CD14-positive monocyte (primary cell): Measurements from ENCODE around the gene CBLC. TPM values are rescaled to one million over a fixed set of nuclear protein-coding genes. Genes with fewer than 3 reads are reported as not detected.

Source experiments
- DNase-seq, 3 donors: peaks; one replicate each; pipeline ENCODE4 v3.0.0-alpha.2; 2011 to 2022
- H2AFZ ChIP-seq: 2 replicates; pipeline ENCODE4 v1.6.0; 2012; ENCODE audit warnings: mild to moderate bottlenecking, low read depth, low read length, inconsistent platforms; ENCODE audit not compliant: insufficient read depth, poor library complexity, severe bottlenecking
- H3K27ac ChIP-seq, 2 donors: 1 replicate in 1 of 2; 2 replicates in 1 of 2; pipeline ENCODE4 v1.5.1; 2012 to 2013; ENCODE audit warnings: low read length in 2 of 2, control low read depth in 1 of 2, inconsistent platforms in 1 of 2, low read depth in 1 of 2, mild to moderate bottlenecking in 1 of 2
- H3K27me3 ChIP-seq, 2 donors: one replicate each; pipeline versions ENCODE4 v1.6.0 to v1.6.1; 2011 to 2013; ENCODE audit warnings: low read length in 2 of 2; ENCODE audit not compliant: control insufficient read depth in 2 of 2, insufficient read depth in 2 of 2
- H3K36me3 ChIP-seq, 2 donors: replicated peaks in 1 of 2; 1 replicate in 1 of 2; 2 replicates in 1 of 2; pipeline versions ENCODE4 v1.5.1 to v1.6.1; 2012 to 2013; ENCODE audit warnings: low read length in 2 of 2, control low read depth in 1 of 2, inconsistent platforms in 1 of 2, mild to moderate bottlenecking in 1 of 2; ENCODE audit not compliant: insufficient read depth in 2 of 2, control insufficient read depth in 1 of 2
- H3K4me1 ChIP-seq, 2 donors: 1 replicate in 1 of 2; 2 replicates in 1 of 2; pipeline versions ENCODE4 v1.5.1 to v1.6.1; 2012 to 2013; ENCODE audit warnings: low read length in 2 of 2, control low read depth in 1 of 2, inconsistent platforms in 1 of 2, mild to moderate bottlenecking in 1 of 2, moderate library complexity in 1 of 2; ENCODE audit not compliant: insufficient read depth in 2 of 2, control insufficient read depth in 1 of 2
- H3K4me2 ChIP-seq: replicated peaks from 2 replicates; pipeline ENCODE3; 2012; ENCODE audit warnings: low read length, moderate library complexity, mild to moderate bottlenecking; ENCODE audit not compliant: poor library complexity, severe bottlenecking; ENCODE audit errors: extremely low read depth
- H3K4me3 ChIP-seq, 3 experiments: fragments of 200-600 bp in 1 of 3; sonication (generic) in 1 of 3; replicated peaks in 1 of 3; 1 replicate in 2 of 3; 2 replicates in 1 of 3; pipeline ENCODE4 v1.5.1; 2011 to 2013; ENCODE audit warnings: low read length in 3 of 3, mild to moderate bottlenecking in 3 of 3, control low read depth in 2 of 3, low read depth in 2 of 3, inconsistent platforms in 1 of 3, moderate library complexity in 1 of 3
- H3K79me2 ChIP-seq: 2 replicates; pipeline ENCODE4 v1.6.0; 2012; ENCODE audit warnings: mild to moderate bottlenecking, control low read depth, inconsistent platforms, low read length, moderate library complexity; ENCODE audit not compliant: insufficient read depth
- H3K9ac ChIP-seq: 2 replicates; pipeline ENCODE4 v1.6.0; 2017; ENCODE audit warnings: low read length, mild to moderate bottlenecking; ENCODE audit not compliant: insufficient read depth, poor library complexity, severe bottlenecking
- H3K9me3 ChIP-seq, 2 donors: replicated peaks in 1 of 2; 1 replicate in 1 of 2; 2 replicates in 1 of 2; pipeline versions ENCODE4 v1.5.1 to v1.6.1; 2012 to 2013; ENCODE audit warnings: low read length in 2 of 2, control low read depth in 1 of 2; ENCODE audit not compliant: control insufficient read depth in 1 of 2, insufficient read depth in 1 of 2
- H4K20me1 ChIP-seq: 2 replicates; pipeline ENCODE4 v1.6.0; 2012; ENCODE audit warnings: mild to moderate bottlenecking, low read length, control low read depth, moderate library complexity; ENCODE audit not compliant: insufficient read depth
- H3K27ac Mint-ChIP-seq, 7 donors: one replicate each; pipeline ENCODE4 v1.8.0; 2020; ENCODE audit warnings: mild to moderate bottlenecking in 7 of 7, mixed read lengths in 7 of 7, moderate library complexity in 6 of 7, inconsistent platforms in 2 of 7
- H3K27me3 Mint-ChIP-seq, 3 donors: one replicate each; pipeline ENCODE4 v1.8.0; 2021 to 2022; ENCODE audit warnings: low read depth in 3 of 3, mild to moderate bottlenecking in 3 of 3, mixed read lengths in 3 of 3, moderate library complexity in 3 of 3, inconsistent platforms in 1 of 3
- H3K36me3 Mint-ChIP-seq, 2 donors: one replicate each; pipeline ENCODE4 v1.8.0; 2020; ENCODE audit warnings: mixed read lengths in 2 of 2, inconsistent platforms in 1 of 2, mild to moderate bottlenecking in 1 of 2
- H3K4me1 Mint-ChIP-seq: one replicate; pipeline ENCODE4 v1.8.0; 2020; ENCODE audit warnings: mild to moderate bottlenecking, mixed read lengths
- H3K4me3 Mint-ChIP-seq, 2 donors: one replicate each; pipeline ENCODE4 v1.8.0; 2020; ENCODE audit warnings: mild to moderate bottlenecking in 2 of 2, mixed read lengths in 2 of 2, moderate library complexity in 1 of 2
- H3K9me3 Mint-ChIP-seq, 7 donors: one replicate each; pipeline ENCODE4 v1.8.0; 2020 to 2022; ENCODE audit warnings: mixed read lengths in 7 of 7, mild to moderate bottlenecking in 6 of 7, moderate library complexity in 6 of 7, inconsistent platforms in 2 of 7
- CTCF ChIP-seq: fragments of 200-600 bp; IDR thresholded peaks from one replicate; pipeline ENCODE4 v1.8.0; 2022; ENCODE audit warnings: antibody characterized with exemption, mild to moderate bottlenecking
- WGBS: methylation state at CpG from one replicate; pipeline ENCODE4 v1.1.5; 2013; ENCODE audit warnings: missing lambda C conversion rate; ENCODE audit not compliant: insufficient coverage; 5-methylcytosine and 5-hydroxymethylcytosine counted together
- intact Hi-C, 2 donors: fragments of 100-400 bp; cut with micrococcal nuclease; formaldehyde crosslinking; loops; one replicate each; pipeline versions ENCODE4 v1.15.0 to v1.15.1; 2023
- polyA plus RNA-seq, 3 donors: library from polyadenylated mRNA; depleted of rRNA in 1 of 3; unstranded in 2 of 3; stranded (reverse) in 1 of 3; fragments of 300-500 nt in 2 of 3; fragments of >200 nt in 1 of 3; fragmentation: Illumina TruSeq in 2 of 3; gene quantifications; 1 replicate in 2 of 3; 2 replicates in 1 of 3; pipeline ENCODE4 v1.2.3, GENCODE V29; 2012 to 2021

Gene CBLC
- polyA plus RNA-seq, 3 donors: not detected

- no peak overlapping the region for H3K4me3 Mint-ChIP-seq
- Histone ChIP-seq H3K4me1 (peaks cover 5 to 7% of the 10 kb centered on the region in 2 donors), H3K36me3 (no peaks in the 10 kb centered on the region), H3K4me2 (no peak overlapping the region), H3K27me3 (peaks cover 0 to 9% of the 10 kb centered on the region in 2 donors), H4K20me1 (no peaks in the 10 kb centered on the region), H2AFZ (no peak overlapping the region), H3K9me3 (peaks cover 0 to 5% of the 10 kb centered on the region in 2 donors), H3K79me2 (no peaks in the 10 kb centered on the region), H3K4me3 (no peak overlapping the region), H3K27ac (no peak overlapping the region), H3K9ac (no peak overlapping the region)
- no peak for DNase-seq
- H3K27ac Mint-ChIP-seq: peak overlapping the region in 1 of 7 donors; percentile 31
- H3K36me3 Mint-ChIP-seq: no peaks in the 10 kb centered on the region
- TF ChIP-seq CTCF: no peak
- H3K27me3 Mint-ChIP-seq: peaks cover 6 to 21% (median 16%) of the 10 kb centered on the region in 3 donors
- WGBS: 95% methylated on average over 9 of the region's 13 CpGs
- H3K4me1 Mint-ChIP-seq: peaks cover 8% of the 10 kb centered on the region
- H3K9me3 Mint-ChIP-seq: peaks cover 0 to 11% (median 5%) of the 10 kb centered on the region in 7 donors
- intact Hi-C loops: no loop called here
Measured at GRCh38 chr19:44803442-44804428, 26.0 kb downstream of the CBLC start.

- peaks cover 0 to 13% (median 5%) of the 10 kb centered on the region in 7 donors for H3K9me3 Mint-ChIP-seq
- H3K4me1 Mint-ChIP-seq: peaks cover 12% of the 10 kb centered on the region
- Histone ChIP-seq H3K4me2 (no peak overlapping the region), H3K79me2 (no peaks in the 10 kb centered on the region), H3K27me3 (peaks cover 3 to 19% of the 10 kb centered on the region in 2 donors), H3K4me1 (peaks cover 6 to 10% of the 10 kb centered on the region in 2 donors), H4K20me1 (no peaks in the 10 kb centered on the region), H3K9me3 (peaks cover 0 to 5% of the 10 kb centered on the region in 2 donors), H2AFZ (no peak overlapping the region), H3K27ac (no peak overlapping the region), H3K4me3 (no peak overlapping the region), H3K36me3 (no peaks in the 10 kb centered on the region), H3K9ac (no peak overlapping the region)
- WGBS: 100% methylated on average over 4 of the region's 7 CpGs
- H3K27ac Mint-ChIP-seq: no peak overlapping the region
- TF ChIP-seq CTCF: no peak
- intact Hi-C loops: no loop called here
- H3K4me3 Mint-ChIP-seq: no peak overlapping the region
- DNase-seq: no peak
- no peaks in the 10 kb centered on the region for H3K36me3 Mint-ChIP-seq
- H3K27me3 Mint-ChIP-seq: peaks cover 19 to 35% (median 26%) of the 10 kb centered on the region in 3 donors
Measured at GRCh38 chr19:44806291-44806690, 28.6 kb downstream of the CBLC start.
